Neural progenitor cell (in vitro differentiated cells): ENCODE data around the gene TBC1D32.

Experiments used
- EZH2phosphoT487 ChIP-seq: fragments of 200-600 bp; sonication (generic); IDR thresholded peaks from 2 replicates; pipeline ENCODE4 v1.6.1; 2017; ENCODE audit warnings: antibody characterized with exemption
- TF ChIP-seq, protein P1 (sequence below): fragments of 200-600 bp; sonication (generic); IDR thresholded peaks from 2 replicates; pipeline ENCODE4 v1.5.1; 2017; ENCODE audit warnings: antibody characterized with exemption, mild to moderate bottlenecking

DNA sequence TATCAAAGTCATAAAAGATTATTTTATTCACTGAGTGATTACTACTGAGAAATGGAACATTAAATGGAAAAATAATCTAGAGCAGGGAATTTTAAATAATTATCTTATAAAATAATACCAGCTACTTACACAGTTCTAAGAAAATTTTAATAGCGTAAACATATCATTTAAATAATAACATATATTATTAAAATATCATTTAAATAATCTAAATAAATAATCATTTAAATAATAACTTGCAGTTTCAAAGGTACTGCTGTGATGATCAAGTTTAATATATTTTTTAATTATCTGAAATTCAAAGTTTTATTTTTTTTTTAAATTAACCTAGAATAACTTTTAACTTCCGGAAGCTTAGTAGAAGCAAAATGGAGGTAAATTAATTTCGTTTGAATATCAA lies 301.2 kb downstream of the TBC1D32 start:
- TF ChIP-seq, protein P1, sequence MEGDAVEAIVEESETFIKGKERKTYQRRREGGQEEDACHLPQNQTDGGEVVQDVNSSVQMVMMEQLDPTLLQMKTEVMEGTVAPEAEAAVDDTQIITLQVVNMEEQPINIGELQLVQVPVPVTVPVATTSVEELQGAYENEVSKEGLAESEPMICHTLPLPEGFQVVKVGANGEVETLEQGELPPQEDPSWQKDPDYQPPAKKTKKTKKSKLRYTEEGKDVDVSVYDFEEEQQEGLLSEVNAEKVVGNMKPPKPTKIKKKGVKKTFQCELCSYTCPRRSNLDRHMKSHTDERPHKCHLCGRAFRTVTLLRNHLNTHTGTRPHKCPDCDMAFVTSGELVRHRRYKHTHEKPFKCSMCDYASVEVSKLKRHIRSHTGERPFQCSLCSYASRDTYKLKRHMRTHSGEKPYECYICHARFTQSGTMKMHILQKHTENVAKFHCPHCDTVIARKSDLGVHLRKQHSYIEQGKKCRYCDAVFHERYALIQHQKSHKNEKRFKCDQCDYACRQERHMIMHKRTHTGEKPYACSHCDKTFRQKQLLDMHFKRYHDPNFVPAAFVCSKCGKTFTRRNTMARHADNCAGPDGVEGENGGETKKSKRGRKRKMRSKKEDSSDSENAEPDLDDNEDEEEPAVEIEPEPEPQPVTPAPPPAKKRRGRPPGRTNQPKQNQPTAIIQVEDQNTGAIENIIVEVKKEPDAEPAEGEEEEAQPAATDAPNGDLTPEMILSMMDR = no peak
- TF ChIP-seq EZH2phosphoT487 = no peak
